ENCODE results near the gene WDR93.

DNA sequence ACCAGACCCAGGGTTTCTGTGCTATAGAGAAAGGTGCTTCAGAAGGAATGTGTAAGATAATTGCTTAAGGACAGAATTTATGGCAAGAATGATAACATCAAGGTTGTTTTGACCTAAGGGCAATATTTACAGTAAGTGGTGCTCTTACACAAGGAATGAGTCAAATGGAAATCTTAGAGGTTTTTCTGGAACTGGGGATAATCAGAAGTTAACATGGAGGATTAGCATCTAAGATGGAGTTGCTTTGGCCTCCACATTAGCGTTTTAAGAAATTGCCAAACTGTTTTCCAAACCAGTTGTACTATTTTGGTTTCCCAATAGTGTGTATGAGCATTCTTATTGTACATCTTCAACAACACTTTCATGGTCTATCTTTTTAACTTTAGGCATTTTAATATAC, 3.1 kb downstream of the WDR93 start:
- TF ChIP-seq POLR2A (IDR thresholded peaks at IDR 0.05; ENCODE audit: extremely low read depth, insufficient read length) = no peak
- TF ChIP-seq CTCF (IDR thresholded peaks at IDR 0.05; ENCODE audit: low read depth, low read length) = no peak
- TF ChIP-seq, protein P1, sequence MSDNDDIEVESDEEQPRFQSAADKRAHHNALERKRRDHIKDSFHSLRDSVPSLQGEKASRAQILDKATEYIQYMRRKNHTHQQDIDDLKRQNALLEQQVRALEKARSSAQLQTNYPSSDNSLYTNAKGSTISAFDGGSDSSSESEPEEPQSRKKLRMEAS (IDR thresholded peaks at IDR 0.05; ENCODE audit: low read depth, low read length) = no peak
